Dermis microvascular lymphatic vessel endothelial cell (primary cell): Measurements from ENCODE around the gene GRXCR1. TPM values are rescaled to one million over a fixed set of nuclear protein-coding genes. Genes with fewer than 3 reads are reported as not detected.

Experiments
- DNase-seq, 2 donors: peaks; one replicate each; pipeline versions ENCODE4 v3.0.0 to v3.0.0-alpha.2; 2010; ENCODE audit warnings: low read depth in 2 of 2
- total RNA-seq: library from RNA; depleted of rRNA; stranded (reverse); fragments of >200 nt; gene quantifications from 2 replicates; pipeline ENCODE4 v1.2.1, GENCODE V29; 2014

The GRXCR1 gene
- total RNA-seq, 1 donor from 2014 or later: not detected

GRCh38 chr4:42927946-42928345, 35.4 kb downstream of the GRXCR1 start:
- no peak for DNase-seq

GRCh38 chr4:42928582-42928981, 36.1 kb downstream of the GRXCR1 start:
- no peak for DNase-seq

DNA sequence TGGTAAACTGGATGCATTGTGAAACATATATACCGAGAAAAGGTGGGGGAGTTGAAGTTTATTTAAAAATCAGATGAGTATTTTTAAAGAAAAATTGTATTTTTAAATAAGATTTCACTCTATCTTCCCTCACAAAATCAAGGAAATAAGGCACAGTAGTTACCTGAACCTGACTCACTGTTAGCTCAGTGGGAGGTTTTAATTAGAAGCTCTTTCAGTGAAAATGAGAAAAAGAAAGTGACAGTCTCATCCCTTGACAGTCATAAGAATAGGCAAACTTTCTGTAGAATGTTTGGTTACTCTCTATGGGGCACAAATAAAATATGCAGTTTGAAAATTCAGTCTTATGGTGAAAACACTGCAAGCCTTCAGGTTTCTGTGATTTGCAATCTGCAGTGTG, 49.7 kb downstream of the GRXCR1 start:
- no peak for DNase-seq

DNA sequence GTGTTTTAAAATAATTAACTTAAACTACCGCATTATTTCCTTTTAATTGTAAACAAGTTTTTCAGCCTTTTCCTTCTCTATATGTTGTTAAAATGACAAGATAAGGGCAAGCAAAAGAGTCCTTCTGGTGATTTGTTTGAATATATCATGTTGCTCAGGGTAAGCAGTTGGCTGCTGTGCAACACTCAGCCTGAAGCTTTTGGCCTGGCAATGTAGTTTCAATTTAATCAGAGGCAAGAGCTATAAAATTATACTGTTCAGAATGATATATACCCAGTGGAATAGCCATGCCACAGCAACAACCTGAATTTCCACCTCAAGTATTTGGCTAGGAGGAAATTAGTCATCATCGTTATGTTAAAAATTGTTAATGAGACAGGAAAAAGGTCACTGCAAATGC, 53.4 kb downstream of the GRXCR1 start:
- no peak for DNase-seq

DNA sequence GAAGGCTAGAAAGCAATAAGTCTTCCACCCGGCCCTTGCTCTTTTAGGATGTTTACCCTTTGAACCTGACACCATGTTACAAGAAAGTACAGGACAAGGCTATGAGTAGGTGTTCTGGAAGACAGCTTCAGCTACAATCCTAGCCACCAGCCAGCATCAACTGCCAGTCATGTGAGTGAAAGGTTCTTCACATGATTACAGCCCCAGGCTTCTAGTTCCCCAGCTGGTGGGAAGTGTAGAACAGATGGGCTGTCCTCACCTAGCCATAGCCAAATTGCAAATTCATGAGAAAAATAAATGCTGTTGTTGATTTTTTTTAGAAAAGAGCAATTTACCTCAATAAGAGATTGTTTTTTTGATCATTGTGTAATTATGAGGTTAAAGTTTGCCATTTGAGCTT, 60.8 kb downstream of the GRXCR1 start:
- no peak for DNase-seq

GRCh38 chr4:42954963-42955669, 62.6 kb downstream of the GRXCR1 start:
- DNase-seq: no peak

DNA sequence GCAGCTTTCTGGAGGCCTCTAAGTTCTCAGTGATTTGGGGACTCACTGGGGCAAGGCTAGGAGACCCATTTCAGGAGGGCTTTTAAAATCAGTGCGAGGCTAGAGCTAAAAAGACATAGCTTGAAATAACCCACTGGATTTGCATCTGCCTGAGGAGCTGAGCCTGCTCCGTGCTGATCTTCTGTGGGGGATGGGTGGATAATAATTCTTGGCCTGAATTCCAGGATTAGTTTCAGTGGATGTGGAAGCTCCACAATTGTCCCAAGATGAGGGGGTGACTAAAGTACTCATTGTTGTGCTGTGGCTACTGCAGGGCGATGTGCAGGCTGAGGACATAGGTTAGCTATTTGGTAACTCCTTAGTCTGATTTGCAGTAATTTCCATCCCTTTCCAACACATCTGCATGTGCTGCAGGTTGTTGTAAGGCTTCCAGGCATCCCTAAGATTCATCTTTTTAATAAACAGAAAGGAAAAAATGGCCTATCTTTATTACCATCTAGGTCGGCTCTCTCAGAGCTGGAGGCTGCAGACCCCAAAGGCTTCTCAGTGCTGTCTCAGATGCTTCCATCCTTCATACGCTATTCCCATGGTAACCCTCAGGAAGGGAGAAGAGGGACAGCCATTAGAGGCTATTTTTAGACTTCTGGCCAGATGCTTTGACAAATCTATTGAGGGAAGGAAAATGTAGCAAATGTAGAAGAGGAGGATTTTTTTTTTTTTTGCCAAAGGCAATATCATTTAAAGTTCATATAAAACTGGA, 63.4 kb downstream of the GRXCR1 start:
- DNase-seq: no peak

- DNase-seq: no peak
Observed at GRCh38 chr4:42965326-42965725, 72.8 kb downstream of the GRXCR1 start.

GRCh38 chr4:42985976-42986375, 93.5 kb downstream of the GRXCR1 start:
- DNase-seq: no peak

- DNase-seq: peak; percentile 2 to 24
Observed at GRCh38 chr4:42995343-42995944, 102.9 kb downstream of the GRXCR1 start.

- no peak for DNase-seq
Observed at GRCh38 chr4:43008793-43009192, 116.3 kb downstream of the GRXCR1 start.

GRCh38 chr4:43014256-43014655, 121.7 kb downstream of the GRXCR1 start:
- no peak for DNase-seq

DNA sequence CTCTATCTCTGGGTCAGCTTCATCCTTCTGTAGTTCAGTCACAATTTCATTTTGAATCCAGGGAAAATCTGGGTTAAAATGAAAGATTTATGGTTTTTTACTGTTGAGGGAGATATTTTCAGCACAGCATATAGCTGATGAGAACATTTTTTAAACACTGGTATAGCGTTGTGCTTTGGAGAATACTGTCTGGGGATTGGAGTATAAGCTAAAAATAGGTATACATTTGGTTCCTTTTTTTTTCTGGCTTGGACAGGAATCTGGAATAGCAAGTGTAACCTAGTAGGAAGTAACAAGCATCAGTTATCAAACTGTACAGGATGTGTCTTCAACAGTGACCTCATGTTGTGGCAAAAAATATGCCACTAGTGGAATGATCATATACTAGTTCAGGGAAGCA, 149.1 kb downstream of the GRXCR1 start:
- no peak for DNase-seq

GRCh38 chr4:43047058-43047457, 154.5 kb downstream of the GRXCR1 start:
- DNase-seq: no peak

DNA sequence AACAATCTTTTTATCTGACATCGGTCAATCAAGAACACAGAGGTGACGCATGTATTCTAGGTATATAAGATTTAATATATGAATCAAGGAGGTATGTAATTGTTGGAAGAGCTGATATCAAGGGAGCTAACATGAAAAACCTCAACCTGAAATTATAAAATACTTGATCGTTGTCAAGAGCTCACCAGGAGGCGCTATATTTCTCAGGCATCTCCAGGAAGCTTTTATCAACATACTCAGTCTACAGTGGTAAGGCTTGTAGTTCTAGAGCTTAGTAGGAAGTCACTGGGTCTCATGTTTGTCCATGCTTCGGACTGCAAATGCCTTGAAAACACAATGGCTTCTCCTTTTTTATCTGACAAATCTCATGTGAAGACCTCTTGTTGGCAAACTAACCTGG, 156.1 kb downstream of the GRXCR1 start:
- DNase-seq: no peak

GRCh38 chr4:43049326-43049725, 156.8 kb downstream of the GRXCR1 start:
- no peak for DNase-seq

- DNase-seq: no peak
Observed at GRCh38 chr4:43066415-43066814, 173.9 kb downstream of the GRXCR1 start.

DNA sequence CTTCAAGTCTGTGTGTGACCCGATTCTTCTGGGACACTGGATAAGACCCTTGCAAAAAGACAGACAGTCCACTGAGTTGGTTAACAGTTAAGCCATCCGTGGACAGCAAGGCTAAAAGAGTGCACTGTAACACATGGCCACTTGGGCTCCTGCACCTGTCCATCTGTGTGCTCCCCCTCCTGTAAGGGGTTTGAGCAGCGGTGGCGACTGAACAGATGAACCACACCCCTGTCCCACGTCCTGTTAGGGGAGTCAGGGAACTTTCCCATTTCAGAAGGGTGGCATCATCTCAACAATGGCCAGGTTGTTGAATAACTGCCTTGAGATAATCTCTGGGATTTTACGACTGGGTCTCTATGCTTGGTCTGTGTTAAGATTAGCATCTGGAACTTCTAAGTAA, 178.6 kb downstream of the GRXCR1 start:
- no peak for DNase-seq

Other genes with a start within 250 kb of the GRXCR1 start
- 9.9 and 66.1 TPM in 2 replicates for gene ATP8A1, start 235.6 kb upstream of the GRXCR1 start, total RNA-seq